MCF 10A (cell line): Measurements from ENCODE around the gene SPINK9. TPM values are rescaled to one million over a fixed set of nuclear protein-coding genes. Genes with fewer than 3 reads are reported as not detected.

ENCODE experiments used
- BruUV-seq: library from RNA; stranded (reverse); fragments of 400-500 nt; replicated peaks from 2 replicates; lab custom pipeline; 2021; lab: Mats Ljungman, UMichigan
- CTCF ChIA-PET: fragments of 300-600 bp; sonication (Branson Sonifier 250); formaldehyde crosslinking; extraction: SDS; loops from one replicate; lab custom pipeline; 2021; ENCODE audit warnings: antibody characterized with exemption, inconsistent platforms; lab: Yijun Ruan, JAX
- POLR2A ChIA-PET: fragments of 300-600, 350-650 bp; sonication (Branson Sonifier 250); formaldehyde crosslinking; extraction: SDS; loops from one replicate; lab custom pipeline; 2020; ENCODE audit warnings: antibody characterized with exemption, inconsistent platforms; lab: Yijun Ruan, JAX
- DNase-seq: peaks from one replicate; pipeline ENCODE4 v3.0.0-alpha.2; 2018; ENCODE audit not compliant: unreplicated experiment
- H3K27ac Mint-ChIP-seq: one replicate; pipeline ENCODE4 v1.8.0; 2022; ENCODE audit warnings: mild to moderate bottlenecking, low read depth, mixed read lengths; ENCODE audit not compliant: unreplicated experiment
- H3K27me3 Mint-ChIP-seq: one replicate; pipeline ENCODE4 v1.8.0; 2022; ENCODE audit warnings: mixed read lengths; ENCODE audit not compliant: insufficient read depth, unreplicated experiment
- H3K36me3 Mint-ChIP-seq: one replicate; pipeline ENCODE4 v1.8.0; 2022; ENCODE audit warnings: mild to moderate bottlenecking, moderate library complexity, mixed read lengths; ENCODE audit not compliant: insufficient read depth, unreplicated experiment
- H3K4me1 Mint-ChIP-seq: one replicate; pipeline ENCODE4 v1.8.0; 2022; ENCODE audit warnings: mixed read lengths; ENCODE audit not compliant: insufficient read depth, unreplicated experiment
- H3K4me3 Mint-ChIP-seq: one replicate; pipeline ENCODE4 v1.8.0; 2022; ENCODE audit warnings: mild to moderate bottlenecking, moderate library complexity, mixed read lengths; ENCODE audit not compliant: unreplicated experiment
- H3K9me3 Mint-ChIP-seq: one replicate; pipeline ENCODE4 v1.8.0; 2022; ENCODE audit warnings: mixed read lengths; ENCODE audit not compliant: unreplicated experiment
- CTCF ChIP-seq: fragments of 200-600 bp; IDR thresholded peaks from one replicate; pipeline ENCODE4 v1.8.0; 2022; ENCODE audit warnings: antibody characterized with exemption, mild to moderate bottlenecking; ENCODE audit not compliant: unreplicated experiment
- intact Hi-C: fragments of 100-400 bp; cut with micrococcal nuclease; formaldehyde crosslinking; loops from 2 replicates; pipeline ENCODE4 v1.14.1; 2022
- total RNA-seq: library from RNA; stranded (reverse); gene quantifications from 2 replicates; pipeline ENCODE4 v1.2.3, GENCODE V29; 2022

The SPINK9 gene
- total RNA-seq, 1 experiment from 2014 or later = not detected

- no peak overlapping the region for H3K4me3 Mint-ChIP-seq
- intact Hi-C loops = no loop called here
- TF ChIP-seq CTCF = no peak
- H3K36me3 Mint-ChIP-seq = no peaks in the 10 kb centered on the region
- BruUV-seq = no TSS peak
- H3K27ac Mint-ChIP-seq = no peak overlapping the region
- CTCF ChIA-PET = interaction anchor here (1.2 to 6.0 kb wide), 3 partner anchors 10 to 185 kb away, joined by 3 to 53 read pairs (median 5); no protein-coding TSS in a partner anchor
- no peaks in the 10 kb centered on the region for H3K9me3 Mint-ChIP-seq
- no peak for DNase-seq
- no peaks in the 10 kb centered on the region for H3K27me3 Mint-ChIP-seq
- no peaks in the 10 kb centered on the region for H3K4me1 Mint-ChIP-seq
- POLR2A ChIA-PET = interaction anchor here (0.8 kb wide), 1 partner anchor 249 kb away, joined by 3 read pairs; no protein-coding TSS in a partner anchor
Measured at GRCh38 chr5:148364343-148364742, 29.0 kb downstream of the SPINK9 start.

- no peaks in the 10 kb centered on the region for H3K36me3 Mint-ChIP-seq
- H3K9me3 Mint-ChIP-seq = no peaks in the 10 kb centered on the region
- H3K27ac Mint-ChIP-seq = no peak overlapping the region
- CTCF ChIA-PET = no interaction called here
- TF ChIP-seq CTCF = no peak
- no peak for DNase-seq
- H3K27me3 Mint-ChIP-seq = no peaks in the 10 kb centered on the region
- no TSS peak for BruUV-seq
- POLR2A ChIA-PET = no interaction called here
- intact Hi-C loops = no loop called here
- no peak overlapping the region for H3K4me3 Mint-ChIP-seq
- H3K4me1 Mint-ChIP-seq = peaks cover 7% of the 10 kb centered on the region
Measured at GRCh38 chr5:148368299-148368698, 32.9 kb downstream of the SPINK9 start.

- BruUV-seq = no TSS peak
- Mint-ChIP-seq H3K4me3 (no peak overlapping the region), H3K36me3 (no peaks in the 10 kb centered on the region), H3K27ac (peak overlapping the region; percentile 4), H3K9me3 (no peaks in the 10 kb centered on the region), H3K4me1 (peaks cover 7% of the 10 kb centered on the region), H3K27me3 (no peaks in the 10 kb centered on the region)
- intact Hi-C loops = loop anchor here (5.0 kb wide), 1 partner anchor 515 kb away; no protein-coding TSS in a partner anchor
- no peak for DNase-seq
- no peak for TF ChIP-seq CTCF
- ChIA-PET CTCF (interaction anchor here (0.5 to 6.8 kb wide), 14 partner anchors 8 to 1422 kb away, joined by 3 to 136 read pairs (median 4); no protein-coding TSS in a partner anchor), POLR2A (interaction anchor here (0.7 to 1.6 kb wide), 2 partner anchors 10 to 985 kb away, joined by 3 read pairs; no protein-coding TSS in a partner anchor)
Measured at GRCh38 chr5:148372166-148372725, 36.9 kb downstream of the SPINK9 start.

- no peak for TF ChIP-seq CTCF
- POLR2A ChIA-PET = interaction anchor here (1.6 kb wide), 1 partner anchor 10 kb away, joined by 3 read pairs; no protein-coding TSS in a partner anchor
- no peak for DNase-seq
- no TSS peak for BruUV-seq
- H3K27me3 Mint-ChIP-seq = no peaks in the 10 kb centered on the region
- intact Hi-C loops = loop anchor here (5.0 kb wide), 1 partner anchor 516 kb away; no protein-coding TSS in a partner anchor
- peak overlapping the region; percentile 4 for H3K27ac Mint-ChIP-seq
- H3K4me1 Mint-ChIP-seq = peaks cover 7% of the 10 kb centered on the region
- no peaks in the 10 kb centered on the region for H3K36me3 Mint-ChIP-seq
- H3K4me3 Mint-ChIP-seq = no peak overlapping the region
- H3K9me3 Mint-ChIP-seq = no peaks in the 10 kb centered on the region
- CTCF ChIA-PET = interaction anchor here (0.5 to 6.8 kb wide), 18 partner anchors 9 to 1423 kb away, joined by 3 to 136 read pairs (median 4); no protein-coding TSS in a partner anchor
Measured at GRCh38 chr5:148372893-148373292, 37.5 kb downstream of the SPINK9 start.
